Stimulated activated CD8-positive, alpha-beta memory T cell treated with anti-CD3 and anti-CD28 coated beads, Interleukin-7, amount 100 ng/mL, for 4 hours (primary cell): Measurements from ENCODE around the gene ZNF618.

ENCODE experiments used
- DNase-seq, 2 donors: peaks; one replicate each; pipeline ENCODE4 v3.0.0-alpha.2; 2020; ENCODE audit warnings: low read depth in 2 of 2

The ZNF618 gene

DNA sequence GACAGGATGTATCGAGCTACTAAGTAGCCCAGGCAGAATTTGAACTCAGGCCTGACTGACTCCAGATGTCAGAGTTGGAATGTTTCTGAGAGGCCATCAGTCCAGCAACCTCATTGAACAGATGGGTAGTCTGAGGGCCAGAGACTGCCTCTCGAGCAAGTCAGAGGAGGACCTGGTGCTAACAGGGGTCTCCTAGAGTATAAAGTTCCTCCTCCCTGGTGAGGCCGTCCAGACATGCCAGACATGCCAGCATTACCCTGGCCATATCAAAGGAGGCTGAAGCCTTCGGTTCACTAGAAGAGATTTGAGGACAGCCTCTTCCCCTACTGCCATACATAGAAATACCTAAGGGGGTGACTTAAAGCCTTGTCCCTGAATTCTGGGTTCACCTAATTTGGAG lies 81.2 kb downstream of the ZNF618 start:
- DNase-seq: no peak

DNA sequence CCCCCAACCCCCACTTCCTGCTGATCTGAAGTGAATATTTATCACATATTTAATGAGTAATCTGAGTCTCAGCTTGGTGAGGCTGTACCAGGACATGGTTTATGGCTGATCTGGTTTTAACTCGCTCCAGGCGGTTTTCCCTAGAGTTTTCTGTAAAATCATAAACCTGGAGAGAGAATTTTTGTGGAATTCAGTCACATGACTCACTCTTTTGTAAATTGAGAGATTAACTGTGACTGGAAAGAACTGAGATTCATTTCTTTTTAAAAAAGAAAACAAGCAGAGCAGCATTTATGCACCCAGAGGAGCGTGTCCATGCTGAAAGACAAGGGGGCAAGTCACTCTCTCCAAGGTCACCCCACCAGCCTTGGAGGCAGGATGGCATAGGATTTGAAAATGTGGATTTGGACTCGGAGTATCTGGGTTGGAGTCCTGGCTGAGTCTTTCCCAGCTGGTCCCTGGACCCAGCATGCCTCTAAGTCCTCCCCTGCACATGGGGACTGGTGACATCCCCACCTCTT lies 81.8 kb downstream of the ZNF618 start:
- DNase-seq: no peak

DNA sequence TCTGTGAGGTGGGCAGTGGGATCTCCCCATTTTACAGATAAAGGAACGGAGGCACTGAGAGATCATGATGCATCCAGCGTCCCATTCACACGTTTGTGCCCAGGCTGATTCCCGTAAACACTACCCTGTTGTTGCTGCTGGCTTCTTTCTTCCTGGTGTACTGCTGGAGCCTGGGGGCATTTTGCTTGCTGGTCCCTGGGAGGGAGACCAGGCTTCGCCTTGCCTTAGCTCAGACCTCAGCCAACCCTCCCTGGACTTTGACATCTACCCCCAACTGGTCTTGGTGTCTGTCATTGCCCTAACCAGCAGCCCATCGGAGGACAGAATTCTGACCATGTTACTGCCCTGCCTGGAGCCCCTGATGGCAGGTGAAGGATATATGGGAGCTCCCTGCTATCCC lies 82.4 kb downstream of the ZNF618 start:
- no peak for DNase-seq

DNA sequence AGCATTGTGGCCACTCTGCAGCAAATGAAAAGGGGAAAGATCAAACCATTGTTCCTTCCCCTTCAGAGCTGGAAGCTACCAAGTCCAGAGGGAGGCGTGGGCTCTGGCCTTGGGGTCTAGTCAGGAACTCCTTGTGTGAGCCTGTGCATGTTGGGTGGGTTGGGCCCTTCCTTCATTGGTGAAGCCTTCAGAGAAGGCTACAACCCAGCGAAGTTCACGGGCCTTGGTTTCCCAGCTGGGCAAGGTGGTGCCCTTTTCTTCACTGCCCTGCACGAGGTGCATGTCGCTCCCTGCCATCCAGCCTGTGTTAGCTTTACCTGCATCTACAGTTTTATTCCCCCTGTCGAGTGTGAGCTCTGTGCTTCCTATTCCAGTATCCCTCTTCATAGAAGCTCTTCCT lies 84.7 kb downstream of the ZNF618 start:
- DNase-seq: no peak

DNA sequence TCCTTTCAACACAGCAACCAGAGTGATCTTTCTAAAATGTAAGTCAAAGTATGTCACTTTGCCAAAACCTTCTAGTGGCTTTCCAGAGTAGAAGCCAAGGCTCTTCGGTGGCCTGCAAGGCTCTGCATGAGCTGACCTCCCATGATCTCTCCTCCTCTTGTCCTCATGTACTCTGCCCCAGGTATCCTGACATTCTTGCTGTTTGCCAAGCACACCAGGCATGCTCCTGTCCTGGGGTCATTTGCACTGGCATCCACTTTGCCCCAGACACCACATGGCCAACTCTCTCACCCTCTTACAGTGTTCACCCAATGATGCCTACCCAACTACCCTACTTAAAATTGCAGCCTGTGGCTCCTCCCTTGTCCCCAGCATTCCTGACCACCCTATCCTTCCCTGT lies 86.3 kb downstream of the ZNF618 start:
- DNase-seq: no peak

DNA sequence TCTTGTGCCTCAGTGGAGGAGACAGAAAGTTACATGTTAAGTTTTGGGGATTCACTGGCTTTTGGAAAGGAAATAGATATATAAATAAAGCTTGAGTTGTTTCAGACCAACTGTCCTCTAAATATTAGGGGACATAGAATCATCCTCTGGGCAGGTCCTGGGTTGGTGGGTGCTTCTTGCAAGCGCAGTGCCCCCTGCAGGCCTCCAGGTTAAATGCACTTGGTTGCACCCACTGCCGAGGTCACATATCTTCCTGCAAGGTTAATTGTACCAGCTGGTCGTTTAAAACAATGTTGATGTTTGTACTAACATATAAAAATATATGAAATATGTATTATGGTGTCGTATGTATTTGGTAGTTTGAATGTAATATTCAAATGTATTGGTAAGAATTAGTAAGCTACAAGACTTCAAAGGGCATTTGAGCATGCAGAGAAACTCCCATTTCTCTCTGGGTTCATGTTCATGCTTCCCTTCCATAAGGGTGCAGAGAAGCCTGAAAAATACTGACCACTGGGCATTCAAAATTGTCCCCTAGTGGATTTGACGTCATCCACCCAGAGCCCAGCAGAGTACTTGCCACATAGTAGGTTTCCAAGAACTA lies 87.0 kb downstream of the ZNF618 start:
- DNase-seq: no peak

DNA sequence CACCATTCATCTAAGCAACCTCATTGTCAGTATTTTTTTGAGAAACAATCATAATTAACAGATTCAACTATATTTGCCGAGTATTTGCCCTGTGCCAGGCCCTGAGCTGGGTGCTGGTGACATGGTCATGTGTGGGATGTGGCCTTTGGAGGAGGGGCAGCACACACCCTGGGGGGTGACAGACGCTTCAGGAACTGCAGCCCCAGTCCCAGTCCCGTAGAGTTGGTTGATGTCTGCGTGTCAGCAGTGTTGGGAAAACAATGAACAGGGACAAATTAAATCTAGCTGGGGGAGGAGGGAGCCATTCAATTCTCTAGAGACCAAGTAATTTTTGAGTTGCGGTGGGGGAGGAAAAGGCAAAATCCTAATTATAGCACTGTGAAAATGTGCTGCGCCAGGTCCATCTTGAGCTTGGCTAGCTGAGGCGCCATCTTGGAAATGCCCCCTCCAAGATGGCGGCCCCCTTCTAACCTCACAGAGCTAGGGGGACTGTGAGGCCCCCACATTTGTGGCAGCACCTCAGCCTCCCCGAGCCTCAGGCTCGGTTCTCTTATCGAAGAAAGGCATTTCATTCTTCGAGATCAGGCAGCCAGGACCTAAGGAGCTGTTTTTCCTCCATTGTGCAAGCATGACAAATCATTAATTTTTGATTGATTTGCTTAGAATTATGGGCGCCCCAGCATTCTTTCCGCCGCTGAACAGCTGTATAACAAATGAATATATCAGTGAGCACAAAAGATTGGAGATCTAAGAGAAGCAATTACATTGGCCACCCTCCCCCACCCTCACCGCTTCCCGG lies 87.8 kb downstream of the ZNF618 start:
- no peak for DNase-seq

DNA sequence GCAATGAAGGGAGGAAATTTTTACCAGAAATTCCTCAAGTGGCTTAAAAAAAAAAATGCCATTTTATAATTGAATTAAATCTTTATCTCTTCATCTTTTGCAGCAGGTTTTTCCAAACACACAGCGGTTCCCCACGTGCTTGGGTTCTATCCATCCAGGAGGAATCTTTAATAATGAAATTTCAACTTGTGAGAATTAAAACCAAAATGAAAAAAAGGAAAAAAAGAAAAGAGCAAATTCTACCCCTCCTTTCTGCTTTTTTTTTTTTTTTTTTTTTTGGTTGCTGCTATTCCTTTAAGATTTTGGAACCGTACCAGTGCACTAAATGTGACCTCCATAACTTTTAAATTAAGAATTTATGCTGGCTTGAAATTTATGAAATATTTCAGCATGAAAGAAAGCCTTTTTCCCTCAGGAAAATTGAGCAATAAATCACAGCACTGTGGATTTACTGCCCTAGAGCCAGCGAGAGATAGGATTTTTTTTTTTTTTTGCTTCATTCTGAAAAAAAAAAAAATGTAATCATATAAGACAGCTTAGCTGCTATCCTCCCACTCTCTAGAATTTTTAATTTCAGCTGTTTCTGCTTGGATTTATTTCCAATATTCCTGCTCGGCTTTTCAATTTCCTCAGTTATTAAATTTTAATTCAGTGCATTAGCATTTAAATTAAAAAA lies 88.5 kb downstream of the ZNF618 start:
- no peak for DNase-seq

DNA sequence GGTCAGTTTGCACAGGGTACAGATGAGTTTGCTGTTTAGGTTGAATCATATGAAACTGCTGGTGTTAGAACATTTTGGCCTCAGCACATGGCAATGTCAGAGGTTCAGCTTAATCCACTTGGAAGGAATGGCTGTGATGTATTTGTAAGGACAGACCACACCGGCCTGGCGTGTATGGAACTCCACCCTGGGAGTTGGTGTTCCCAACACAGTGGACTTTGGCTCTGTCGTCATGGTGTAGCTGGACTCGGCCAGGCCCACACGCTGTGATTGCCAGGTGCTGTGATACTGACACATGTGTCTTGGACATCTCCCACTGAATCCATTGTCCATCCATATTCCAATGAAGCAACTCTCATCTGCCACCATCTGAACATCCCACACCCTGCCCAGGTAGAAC lies 90.3 kb downstream of the ZNF618 start:
- DNase-seq: no peak

DNA sequence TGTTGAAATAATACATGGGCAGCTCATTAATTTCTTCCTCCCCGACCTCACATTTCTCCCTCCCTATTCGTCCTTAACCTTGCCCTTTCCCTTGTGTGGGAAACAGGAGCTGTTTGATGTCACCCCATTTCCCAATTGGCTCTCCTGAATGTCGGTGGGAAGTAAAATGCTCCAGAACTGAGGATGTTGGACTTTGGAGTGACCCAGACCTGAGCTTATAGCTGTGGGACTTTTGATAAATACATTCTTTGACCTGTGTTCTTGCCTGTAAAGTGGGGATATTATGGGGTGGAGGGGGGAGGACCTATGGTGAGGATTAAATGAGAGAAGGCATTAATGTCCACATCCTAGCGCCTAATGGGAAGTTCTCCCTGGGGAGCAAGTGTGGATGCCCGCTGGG lies 91.3 kb downstream of the ZNF618 start:
- DNase-seq: no peak

DNA sequence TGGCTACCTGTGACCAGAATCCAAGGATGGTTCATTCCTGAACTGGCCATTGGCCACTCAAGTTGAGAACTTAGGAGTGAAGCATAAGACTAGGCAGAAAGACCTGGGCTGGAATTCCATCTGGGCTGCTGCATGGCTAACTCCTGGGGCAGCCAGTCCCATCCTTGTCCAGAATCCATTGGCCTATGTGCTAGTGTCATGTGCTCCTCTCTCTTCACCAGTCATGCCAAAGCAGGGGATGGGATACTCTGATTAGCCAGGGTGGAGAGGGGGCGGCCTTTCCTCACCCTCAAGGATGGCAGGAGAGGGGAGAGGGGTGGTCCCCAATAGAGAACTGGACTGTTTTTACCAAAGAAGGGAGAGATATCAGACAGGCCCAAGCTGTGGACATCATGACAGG lies 93.2 kb downstream of the ZNF618 start:
- DNase-seq: no peak

DNA sequence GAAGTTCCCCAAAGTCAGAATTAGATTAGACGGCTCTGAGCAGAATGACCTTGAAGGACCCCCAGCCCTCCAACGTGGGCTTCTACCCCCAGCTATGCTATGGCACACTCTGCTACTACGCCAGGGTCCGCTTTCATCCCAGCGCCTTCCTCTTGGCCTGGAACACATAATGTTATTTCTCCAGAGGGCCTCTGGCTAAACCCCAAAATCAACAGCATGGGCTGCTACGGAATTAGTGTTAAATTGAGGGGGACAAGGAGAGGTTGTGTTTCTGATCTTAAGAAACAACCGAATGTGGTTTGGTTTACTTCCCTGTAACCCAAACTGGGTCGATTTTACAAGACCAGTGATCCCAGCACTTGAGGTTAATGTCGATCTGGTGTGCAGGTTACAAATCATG lies 97.1 kb downstream of the ZNF618 start:
- DNase-seq: no peak

DNA sequence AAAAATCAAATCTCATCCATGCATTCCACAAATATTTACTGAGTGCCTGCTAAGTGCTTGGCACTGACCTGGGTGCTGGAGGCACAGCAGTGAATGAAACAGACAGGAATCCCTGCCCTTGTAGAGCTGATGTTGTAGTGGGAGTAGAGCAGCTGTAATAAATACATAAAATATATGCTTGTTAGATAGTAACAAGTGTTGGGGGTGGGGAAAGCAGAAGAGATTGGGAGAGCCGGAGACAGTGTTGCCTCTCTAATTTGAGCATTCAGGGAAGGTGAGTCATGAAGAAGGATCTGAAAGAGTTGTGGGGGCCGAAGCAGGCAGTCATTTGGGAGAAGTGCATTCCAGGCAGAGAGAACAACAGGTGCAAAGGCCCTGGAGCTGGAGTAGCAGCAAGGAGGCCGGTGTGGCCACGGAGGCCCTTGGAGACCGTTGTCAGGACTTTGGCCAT lies 97.9 kb downstream of the ZNF618 start:
- DNase-seq: no peak

DNA sequence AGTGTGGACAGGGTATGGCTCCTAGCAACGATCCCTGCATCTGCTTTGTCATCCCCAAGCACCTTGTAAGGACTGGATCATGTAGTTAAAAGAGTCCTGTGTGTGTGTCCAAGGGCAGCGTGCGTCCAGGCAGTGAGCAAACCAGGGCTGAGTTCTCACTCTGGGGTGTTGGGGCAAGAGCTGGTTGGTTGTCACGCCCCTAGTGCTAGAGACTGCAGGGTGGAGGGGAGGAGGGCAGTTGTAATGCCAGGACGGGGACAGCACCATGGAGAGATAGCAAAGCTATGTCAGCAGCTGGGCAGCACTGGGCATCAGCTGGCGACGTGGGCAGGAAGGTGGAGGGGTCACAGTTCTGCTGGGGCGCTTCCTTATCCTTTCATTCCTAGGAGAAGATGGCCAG lies 100.8 kb downstream of the ZNF618 start:
- DNase-seq: no peak

DNA sequence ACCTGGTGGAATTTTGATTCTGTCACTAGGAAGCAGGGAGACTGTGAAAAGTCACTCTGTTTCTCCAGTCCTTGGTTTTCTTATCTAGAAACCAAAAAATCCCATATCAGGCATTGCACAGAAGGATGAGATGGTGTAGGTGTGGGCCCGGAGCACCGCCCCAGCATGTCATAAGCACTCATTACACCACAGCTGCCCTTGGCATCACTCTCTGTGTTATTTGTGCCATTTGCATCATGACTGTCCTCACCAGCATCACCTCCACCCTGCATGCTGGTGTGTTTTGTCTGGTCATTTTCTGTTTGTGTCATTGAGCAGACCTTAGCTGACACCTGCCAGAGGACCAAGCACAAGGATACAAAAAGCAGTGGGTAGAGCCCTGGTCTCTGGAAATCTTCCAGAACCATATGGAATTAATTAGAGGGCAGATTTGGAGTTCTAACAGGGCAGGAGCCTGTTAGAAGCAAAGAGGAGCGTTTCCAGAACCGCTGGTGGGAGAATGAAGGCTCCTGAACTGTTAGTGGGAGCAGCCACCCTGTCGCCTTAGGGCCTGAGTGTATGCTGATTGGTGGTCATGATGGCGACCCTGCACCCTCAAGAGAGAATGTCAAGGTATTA lies 102.7 kb downstream of the ZNF618 start:
- no peak for DNase-seq

DNA sequence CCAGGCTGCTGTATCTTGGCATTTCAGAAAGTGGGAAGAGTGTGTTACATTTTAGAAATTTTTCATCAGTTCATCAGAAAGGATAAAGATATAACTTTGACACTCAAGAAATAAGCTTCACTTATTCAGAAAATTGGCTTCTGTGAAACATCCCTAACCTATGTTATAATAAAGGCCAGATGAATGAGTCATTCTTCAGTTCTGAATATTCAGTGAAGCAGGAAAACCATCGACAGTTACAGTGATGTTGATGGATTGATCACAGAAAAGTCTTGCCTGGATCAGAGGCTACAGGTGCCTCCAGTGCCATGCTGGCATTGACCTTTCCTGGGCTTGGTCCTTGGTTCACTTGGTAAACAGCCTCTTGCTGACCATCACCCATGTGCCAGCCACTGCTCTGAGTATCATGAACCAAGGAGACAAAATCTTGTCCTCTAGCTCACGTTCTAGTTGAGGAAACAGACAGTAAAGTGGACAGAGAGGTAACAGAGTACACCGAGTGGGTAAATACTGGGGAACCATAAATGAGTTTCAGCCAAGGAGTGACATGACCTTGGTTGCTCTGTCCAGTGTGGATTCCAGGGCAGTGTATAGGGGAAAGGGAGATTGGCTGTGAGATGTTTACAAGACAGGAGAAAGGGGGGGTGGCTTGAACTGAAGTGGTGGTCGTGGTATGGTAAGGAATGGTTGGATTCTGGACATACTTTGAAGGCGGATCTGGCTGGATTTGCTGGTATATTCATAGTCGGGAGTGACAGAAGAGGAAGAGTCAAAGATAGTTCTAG lies 103.4 kb downstream of the ZNF618 start:
- no peak for DNase-seq

DNA sequence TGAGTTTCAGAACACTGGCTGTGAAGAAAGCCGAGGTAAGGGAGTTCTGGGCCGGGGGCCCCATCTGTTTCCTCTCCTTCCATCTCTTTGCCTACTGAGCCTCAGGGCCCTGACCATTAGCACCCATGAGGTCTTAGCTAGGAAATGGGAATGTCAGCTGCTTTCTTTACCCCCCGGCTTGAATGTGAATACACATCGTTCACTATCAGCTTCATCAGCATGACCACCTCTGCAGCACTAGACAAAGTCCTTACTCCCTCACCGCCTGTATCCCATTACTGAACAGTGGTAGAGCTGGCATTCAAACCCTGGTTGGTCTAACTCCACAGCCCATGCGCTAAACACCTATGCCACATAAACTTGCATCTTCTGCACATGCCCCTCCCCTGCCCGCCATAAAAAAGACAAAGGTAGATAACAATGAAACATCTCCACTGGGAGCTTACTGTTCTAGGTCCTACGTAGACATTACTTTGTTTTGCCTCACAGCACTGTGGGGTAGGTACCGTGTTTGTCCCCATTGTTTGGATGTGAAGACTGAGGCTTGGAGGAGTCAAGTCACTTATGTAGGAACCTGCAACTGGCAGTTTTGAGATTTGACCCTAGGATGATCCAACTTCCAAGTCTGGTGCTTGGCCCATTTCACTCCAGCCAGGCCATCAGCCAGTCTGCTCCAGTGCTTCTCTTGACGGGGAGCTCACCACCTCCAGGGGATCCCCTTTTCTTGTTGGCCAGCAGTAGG lies 108.7 kb downstream of the ZNF618 start:
- no peak for DNase-seq

DNA sequence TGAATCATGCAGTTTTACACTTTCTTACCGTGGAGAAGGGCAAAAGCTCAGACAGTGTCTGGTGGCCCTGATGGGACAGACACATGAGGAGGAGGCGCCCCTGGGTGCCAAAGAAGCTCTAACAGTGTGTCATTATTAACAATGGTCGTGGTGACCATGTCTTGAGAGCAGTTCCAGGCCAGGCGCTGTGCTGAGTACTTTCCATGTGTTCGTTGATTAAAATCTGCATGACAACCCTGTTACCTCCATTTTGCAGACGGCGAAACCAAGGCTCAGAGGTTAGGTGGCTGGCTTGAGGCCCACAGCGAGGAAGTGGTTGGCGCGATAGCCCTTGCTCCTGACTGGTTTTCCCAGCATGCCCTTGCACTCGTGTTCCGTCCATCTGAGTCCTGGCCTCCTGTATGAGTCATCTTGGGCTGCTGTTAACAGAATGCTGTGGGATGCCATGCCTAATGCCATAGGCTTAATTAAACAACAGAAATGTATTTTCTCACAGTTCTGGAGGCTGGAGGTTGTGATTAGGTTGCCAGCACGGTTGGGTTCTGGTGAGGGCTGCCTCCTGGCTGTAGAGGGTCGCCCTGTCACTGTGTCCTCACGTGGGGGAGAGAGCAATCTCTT lies 110.0 kb downstream of the ZNF618 start:
- no peak for DNase-seq

DNA sequence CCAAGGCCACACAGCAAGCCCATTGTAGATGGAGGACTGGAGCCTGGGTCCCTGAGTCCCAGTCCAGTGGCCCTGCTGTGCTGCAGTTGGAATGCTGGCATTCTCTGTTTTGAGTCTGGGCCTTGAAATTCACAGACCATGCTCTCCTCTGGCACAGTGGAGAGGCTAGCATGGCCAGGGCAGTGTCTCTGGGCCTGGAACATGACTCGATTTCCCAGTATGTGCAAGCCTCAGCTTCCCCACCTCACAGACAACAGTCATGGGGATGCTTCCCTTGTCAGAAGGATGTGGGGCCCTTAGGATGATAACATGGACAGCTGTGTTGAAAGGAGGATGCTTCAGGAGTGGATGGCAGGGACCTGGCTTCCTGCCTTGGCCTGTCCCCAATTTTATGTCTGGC lies 110.8 kb downstream of the ZNF618 start:
- no peak for DNase-seq

DNA sequence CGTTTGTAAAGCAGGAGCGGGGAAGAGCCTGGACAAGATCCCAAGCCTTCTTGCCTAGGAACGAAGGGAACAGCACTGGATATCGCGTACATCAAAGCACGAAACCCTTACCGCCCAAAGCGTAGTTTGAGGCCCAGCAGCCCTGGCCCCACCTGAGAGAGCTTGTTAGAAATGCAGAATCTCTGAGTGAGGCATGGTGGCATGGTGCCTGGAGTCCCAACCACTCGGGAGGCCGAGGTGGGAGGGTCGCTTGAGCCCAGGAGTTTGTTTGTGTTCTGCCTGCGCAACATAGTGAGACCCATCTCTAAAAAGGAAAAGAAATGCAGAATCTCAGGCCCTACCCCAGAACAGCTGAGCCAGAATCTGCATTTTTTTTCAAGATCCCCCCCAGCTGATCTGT lies 111.4 kb downstream of the ZNF618 start:
- no peak for DNase-seq
